ENCODE data around the gene NFATC1. TPM values are rescaled to one million over a fixed set of nuclear protein-coding genes. Genes with fewer than 3 reads are reported as not detected.

Gene NFATC1
- total RNA-seq, 1 donor from 2014 or later: 52.6 TPM

DNA sequence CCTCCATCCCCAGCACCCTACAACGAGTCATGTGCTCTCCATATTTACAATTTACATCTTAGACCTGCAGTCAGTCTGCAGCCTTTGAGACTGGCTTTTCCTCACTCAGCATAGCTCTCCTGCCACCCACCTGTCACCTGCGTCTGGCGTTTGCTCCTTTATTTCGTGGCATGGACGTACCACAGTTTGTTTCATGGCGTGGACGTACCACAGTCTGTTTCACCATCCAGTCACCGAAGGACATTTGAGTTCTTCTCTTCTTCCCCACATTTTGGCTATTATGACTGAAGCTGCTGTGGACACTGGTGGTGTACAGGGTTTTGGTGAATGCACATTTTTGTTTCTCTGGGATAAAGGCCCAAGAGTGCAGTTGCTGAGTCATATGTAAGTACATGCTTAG lies 142.0 kb downstream of the NFATC1 start:
- ChIA-PET CTCF (interaction anchor here (1.0 kb wide), 1 partner anchor 157 kb away, joined by 3 read pairs; no protein-coding TSS in a partner anchor), POLR2A (no interaction called here)
- TF ChIP-seq, protein P1, sequence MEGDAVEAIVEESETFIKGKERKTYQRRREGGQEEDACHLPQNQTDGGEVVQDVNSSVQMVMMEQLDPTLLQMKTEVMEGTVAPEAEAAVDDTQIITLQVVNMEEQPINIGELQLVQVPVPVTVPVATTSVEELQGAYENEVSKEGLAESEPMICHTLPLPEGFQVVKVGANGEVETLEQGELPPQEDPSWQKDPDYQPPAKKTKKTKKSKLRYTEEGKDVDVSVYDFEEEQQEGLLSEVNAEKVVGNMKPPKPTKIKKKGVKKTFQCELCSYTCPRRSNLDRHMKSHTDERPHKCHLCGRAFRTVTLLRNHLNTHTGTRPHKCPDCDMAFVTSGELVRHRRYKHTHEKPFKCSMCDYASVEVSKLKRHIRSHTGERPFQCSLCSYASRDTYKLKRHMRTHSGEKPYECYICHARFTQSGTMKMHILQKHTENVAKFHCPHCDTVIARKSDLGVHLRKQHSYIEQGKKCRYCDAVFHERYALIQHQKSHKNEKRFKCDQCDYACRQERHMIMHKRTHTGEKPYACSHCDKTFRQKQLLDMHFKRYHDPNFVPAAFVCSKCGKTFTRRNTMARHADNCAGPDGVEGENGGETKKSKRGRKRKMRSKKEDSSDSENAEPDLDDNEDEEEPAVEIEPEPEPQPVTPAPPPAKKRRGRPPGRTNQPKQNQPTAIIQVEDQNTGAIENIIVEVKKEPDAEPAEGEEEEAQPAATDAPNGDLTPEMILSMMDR (IDR thresholded peaks at IDR 0.05): no peak
- DNase-seq (no peak), ATAC-seq (ENCODE audit: low read depth) (no peak)
- Mint-ChIP-seq H3K9me3 (no peaks in the 10 kb centered on the region), H3K27me3 (no peaks in the 10 kb centered on the region), H3K4me3 (no peak overlapping the region), H3K4me1 (no peaks in the 10 kb centered on the region), H3K36me3 (ENCODE audit: low read depth) (peaks cover 6% of the 10 kb centered on the region), H3K27ac (no peak overlapping the region)
- intact Hi-C loops (cut with micrococcal nuclease): no loop called here

DNA sequence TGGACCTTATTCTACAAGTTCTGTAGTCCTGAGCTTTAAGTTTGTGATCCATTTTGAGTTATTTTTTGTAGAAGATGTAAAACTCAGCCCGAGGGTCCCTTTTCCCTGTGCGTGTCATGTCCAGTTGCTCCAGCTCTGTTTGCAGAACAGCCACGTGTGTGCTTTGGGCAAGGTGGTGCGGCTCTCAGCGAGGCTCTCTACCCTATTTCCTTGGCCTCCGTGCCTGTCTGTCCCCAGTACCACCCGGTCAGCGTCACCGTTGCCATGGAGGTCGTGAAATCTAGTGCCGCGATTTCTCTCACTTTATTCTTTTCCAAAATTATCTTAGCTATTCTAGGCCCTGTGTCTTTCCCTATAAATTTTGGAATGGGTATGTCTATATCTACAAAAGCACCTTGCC lies 142.9 kb downstream of the NFATC1 start:
- POLR2A ChIA-PET: no interaction called here
- no peak overlapping the region for H3K27ac Mint-ChIP-seq

GRCh38 chr18:79540161-79540903 lies 144.6 kb downstream of the NFATC1 start:
- DNase-seq (no peak), ATAC-seq (ENCODE audit: low read depth) (no peak)
- no peak overlapping the region for H3K4me3 Mint-ChIP-seq
- H3K27me3 Mint-ChIP-seq: no peaks in the 10 kb centered on the region
- TF ChIP-seq, protein P1 (IDR thresholded peaks at IDR 0.05): no peak
- CTCF ChIA-PET: no interaction called here
- no peaks in the 10 kb centered on the region for H3K4me1 Mint-ChIP-seq
- H3K36me3 Mint-ChIP-seq (ENCODE audit: low read depth): peaks cover 6% of the 10 kb centered on the region
- POLR2A ChIA-PET: no interaction called here
- H3K27ac Mint-ChIP-seq: no peak overlapping the region
- no peaks in the 10 kb centered on the region for H3K9me3 Mint-ChIP-seq
- intact Hi-C loops (cut with micrococcal nuclease): no loop called here

More for the DNA sequence above, 142.9 kb downstream of the NFATC1 start:
- Mint-ChIP-seq H3K27me3 (no peaks in the 10 kb centered on the region), H3K4me3 (no peak overlapping the region), H3K9me3 (no peaks in the 10 kb centered on the region), H3K36me3 (ENCODE audit: low read depth) (peaks cover 6% of the 10 kb centered on the region), H3K4me1 (no peaks in the 10 kb centered on the region)
- DNase-seq (no peak), ATAC-seq (ENCODE audit: low read depth) (no peak)
- intact Hi-C loops (cut with micrococcal nuclease): no loop called here
- CTCF ChIA-PET: interaction anchor here (0.9 to 1.6 kb wide), 3 partner anchors 9 to 161 kb away, joined by 3 read pairs; no protein-coding TSS in a partner anchor
- TF ChIP-seq, protein P1 (IDR thresholded peaks at IDR 0.05): no peak

- CTCF ChIA-PET: no interaction called here
- Mint-ChIP-seq H3K27ac (no peak overlapping the region), H3K4me1 (no peaks in the 10 kb centered on the region)
Measured at GRCh38 chr18:79540904-79541282, 145.2 kb downstream of the NFATC1 start.

DNA sequence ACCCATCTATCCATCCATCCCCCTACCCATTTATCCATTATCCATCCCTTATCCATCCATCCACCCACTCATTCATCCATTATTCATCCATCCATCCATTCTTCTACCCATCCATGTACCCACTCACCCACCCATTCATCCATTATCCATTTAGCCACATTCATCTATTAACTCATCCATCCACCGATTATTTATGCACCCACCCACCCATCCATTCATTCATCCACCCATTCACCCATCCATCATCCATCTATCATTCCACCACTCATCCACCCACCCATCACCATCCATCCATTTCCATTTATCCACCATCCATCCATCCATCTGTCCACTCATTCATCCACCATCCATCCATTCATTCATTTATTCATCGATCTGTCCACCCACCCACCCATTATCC lies 146.5 kb downstream of the NFATC1 start:
- TF ChIP-seq, protein P1 (IDR thresholded peaks at IDR 0.05): no peak
- DNase-seq (no peak), ATAC-seq (ENCODE audit: low read depth) (no peak)
- Mint-ChIP-seq H3K4me3 (no peak overlapping the region), H3K27ac (no peak overlapping the region), H3K27me3 (no peaks in the 10 kb centered on the region), H3K4me1 (no peaks in the 10 kb centered on the region), H3K36me3 (ENCODE audit: low read depth) (peaks cover 6% of the 10 kb centered on the region), H3K9me3 (no peaks in the 10 kb centered on the region)
- ChIA-PET CTCF (no interaction called here), POLR2A (no interaction called here)
- intact Hi-C loops (cut with micrococcal nuclease): loop anchor here (1.0 kb wide), 1 partner anchor 17 kb away; no protein-coding TSS in a partner anchor

More at GRCh38 chr18:79540904-79541282, 145.2 kb downstream of the NFATC1 start:
- POLR2A ChIA-PET: no interaction called here
- TF ChIP-seq, protein P1 (IDR thresholded peaks at IDR 0.05): no peak
- Mint-ChIP-seq H3K27me3 (no peaks in the 10 kb centered on the region), H3K9me3 (no peaks in the 10 kb centered on the region), H3K36me3 (ENCODE audit: low read depth) (peaks cover 6% of the 10 kb centered on the region), H3K4me3 (no peak overlapping the region)
- DNase-seq (no peak), ATAC-seq (ENCODE audit: low read depth) (no peak)
- intact Hi-C loops (cut with micrococcal nuclease): no loop called here

All from activated B cell treated with CpG ODN at 0.5 μM for 24 hours (primary cell).